RCC 7860 (cell line): ENCODE results near the gene TUT4.

ENCODE experiments used
- DNase-seq: peaks from one replicate; pipeline ENCODE4 v3.0.0-alpha.2; 2015; ENCODE audit warnings: low spot score
- FAIRE-seq: peaks from 2 replicates; lab custom pipeline; 2012; peaks lifted over from hg19 to GRCh38; lab: Jason Lieb, UNC

Gene TUT4

DNA sequence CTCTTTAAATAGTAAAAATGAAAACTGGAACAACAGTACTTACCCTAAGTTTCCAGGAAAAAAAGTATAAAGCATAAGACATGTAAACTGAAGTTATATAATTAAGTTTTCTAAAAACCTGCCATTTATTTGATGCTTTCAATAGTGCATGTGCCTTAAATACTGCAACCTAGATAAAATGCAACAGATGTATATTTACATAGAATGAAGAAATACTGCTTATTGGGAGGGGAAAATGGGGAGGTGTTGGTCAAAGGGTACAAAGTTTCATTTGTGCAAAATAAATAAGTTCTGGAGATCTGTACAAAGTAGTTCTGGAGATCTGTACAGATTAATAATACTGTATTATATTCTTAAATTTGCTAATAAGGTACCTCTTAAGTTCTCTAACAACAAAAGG, 79.9 kb downstream of the TUT4 start:
- FAIRE-seq, result no peak

DNA sequence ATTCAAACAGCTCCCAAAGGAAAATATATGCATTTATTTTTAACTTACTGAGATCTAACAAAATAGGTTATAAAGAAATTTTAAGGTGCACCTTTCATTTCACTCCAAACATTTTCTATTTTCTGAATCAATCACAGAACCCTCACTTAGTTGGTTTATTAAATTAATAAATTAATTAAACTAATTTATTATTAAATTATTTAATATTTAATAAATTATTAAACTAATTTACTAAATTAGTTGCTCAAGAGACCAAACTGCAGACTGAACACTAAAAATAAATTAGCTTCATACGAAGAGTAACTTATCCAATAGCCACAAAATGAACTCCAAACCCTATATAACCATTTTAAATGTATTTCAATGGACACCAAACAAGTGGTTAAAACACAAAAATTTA, 80.5 kb downstream of the TUT4 start:
- no peak for DNase-seq
- FAIRE-seq, result peak; percentile 39

More for the DNA sequence above, 79.9 kb downstream of the TUT4 start:
- DNase-seq, result no peak

DNA sequence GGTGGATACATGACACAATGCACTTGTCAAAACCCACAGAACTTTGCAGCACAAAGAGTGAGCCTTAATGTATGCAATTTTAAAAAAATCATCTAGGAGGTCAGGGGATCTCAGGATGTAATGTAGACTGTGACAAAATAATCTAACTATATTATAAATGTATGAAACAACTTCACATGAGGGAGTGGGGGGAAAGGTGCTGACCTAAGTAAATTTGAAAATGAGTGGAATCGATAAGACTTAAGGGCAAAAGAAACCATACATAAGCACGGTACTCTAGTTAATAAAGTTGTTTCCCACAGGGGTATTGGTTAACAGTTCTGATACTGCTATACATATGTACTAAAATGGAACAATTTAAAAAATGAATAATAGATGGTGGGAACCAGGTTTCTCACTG, 83.8 kb downstream of the TUT4 start:
- no peak for FAIRE-seq
- no peak for DNase-seq

DNA sequence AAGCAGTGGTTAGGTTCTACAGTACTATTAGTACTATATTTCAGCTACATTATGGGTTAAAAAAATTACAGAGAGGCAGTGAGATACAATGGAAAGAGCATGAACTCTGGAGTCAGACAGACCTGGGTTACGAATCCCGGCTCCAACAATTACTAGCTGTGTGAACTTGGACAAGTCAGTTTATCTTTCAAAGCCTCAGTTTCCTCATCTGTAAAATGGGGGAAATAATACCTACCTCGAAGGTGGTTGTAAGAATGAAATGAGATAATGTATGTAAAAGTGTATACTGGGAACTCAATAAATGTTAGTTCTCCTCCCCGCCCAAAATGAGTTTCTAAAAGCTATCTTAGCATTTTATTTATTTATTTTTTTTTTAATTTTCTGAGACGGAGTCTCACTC, 89.0 kb downstream of the TUT4 start:
- no peak for DNase-seq
- no peak for FAIRE-seq

DNA sequence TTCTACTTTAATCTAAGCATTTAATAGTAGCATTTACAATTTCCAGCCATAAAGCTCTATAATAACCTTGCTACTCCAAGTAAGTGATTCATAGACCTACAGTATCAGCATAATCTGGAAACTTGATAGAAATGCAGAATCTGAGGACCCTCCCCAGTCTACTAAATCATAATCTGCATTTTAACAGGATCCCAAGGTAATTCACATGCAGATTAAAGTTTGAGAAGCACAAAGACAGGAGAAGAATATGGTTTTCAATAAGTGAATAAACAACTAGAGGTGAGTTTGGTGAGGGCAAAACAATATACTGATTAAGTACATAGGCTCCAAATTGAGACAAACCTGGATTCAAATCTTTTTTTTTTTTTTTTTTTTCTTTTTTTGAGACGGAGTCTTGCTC, 91.1 kb downstream of the TUT4 start:
- FAIRE-seq, result no peak
- DNase-seq, result no peak

DNA sequence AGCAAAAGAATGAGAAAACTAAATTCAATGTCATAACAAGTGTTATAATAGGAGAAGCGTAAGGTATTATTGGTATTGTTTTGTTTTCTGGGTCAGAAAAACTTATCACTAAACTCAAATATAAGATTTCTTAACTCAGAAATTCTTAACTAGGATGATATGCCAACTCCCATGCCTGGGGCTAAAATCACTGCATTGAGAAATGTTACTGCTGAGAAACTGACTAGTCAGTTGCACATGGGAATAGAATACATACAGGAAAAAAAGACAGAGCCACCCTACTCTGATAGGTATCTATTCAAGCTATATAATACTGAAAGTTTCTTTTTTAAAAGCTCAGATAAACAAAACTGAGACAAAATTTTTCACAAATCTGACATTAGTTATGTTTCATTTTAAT, 92.2 kb downstream of the TUT4 start:
- FAIRE-seq (no peak), DNase-seq (no peak)

DNA sequence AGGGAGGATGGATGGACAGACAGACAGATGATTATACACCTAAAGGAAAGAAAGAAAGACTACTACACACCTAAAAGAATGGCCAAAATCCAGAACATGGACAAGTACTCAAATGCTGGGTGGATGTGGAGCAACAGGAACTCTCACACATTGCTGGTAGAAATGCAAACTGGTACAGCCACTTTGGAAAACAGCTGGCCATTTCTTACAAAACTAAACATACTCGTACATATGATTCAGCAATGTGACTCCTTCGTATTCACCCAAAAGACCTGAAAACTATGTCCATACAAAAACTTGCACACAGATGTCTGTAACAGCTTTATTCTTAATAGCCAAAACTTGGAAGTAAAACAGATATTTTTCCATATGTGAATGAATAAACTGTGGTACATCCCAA, 97.2 kb downstream of the TUT4 start:
- FAIRE-seq, result no peak
- no peak for DNase-seq

DNA sequence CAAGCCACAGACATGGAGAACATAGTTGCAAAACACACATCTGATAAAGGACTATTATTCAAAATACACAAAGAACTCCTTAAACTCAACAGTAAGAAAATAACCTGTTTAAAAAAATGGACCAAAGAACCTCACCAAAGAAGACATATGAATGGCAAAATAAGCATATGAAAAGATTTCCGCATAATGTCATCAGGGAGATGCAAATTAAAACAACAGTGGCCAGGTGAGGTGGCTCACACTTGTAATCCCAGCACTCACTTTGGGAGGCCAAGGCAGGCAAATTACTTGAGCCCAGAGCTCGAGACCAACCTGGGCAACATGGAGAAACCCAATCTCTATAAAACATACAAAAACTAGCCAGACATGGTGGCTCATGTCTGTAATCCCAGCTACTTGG, 98.1 kb downstream of the TUT4 start:
- FAIRE-seq (no peak), DNase-seq (no peak)

DNA sequence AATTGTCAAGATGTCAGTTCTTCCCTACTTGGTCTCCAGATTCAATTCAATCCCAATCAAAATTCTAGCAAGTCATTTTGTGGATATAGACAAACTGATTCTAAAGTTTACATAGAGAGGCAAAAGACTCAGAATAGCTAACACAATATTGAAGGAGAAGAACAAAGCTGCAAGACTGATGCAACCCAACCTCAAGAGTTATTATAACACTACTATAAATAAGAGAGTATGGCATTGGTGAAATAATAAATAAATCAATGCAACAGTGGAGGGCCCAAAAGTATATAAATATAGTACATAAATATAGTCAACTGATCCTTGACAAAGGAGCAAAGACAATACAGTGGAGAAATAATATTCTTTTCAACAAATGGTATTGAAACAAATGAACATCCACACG, 98.8 kb downstream of the TUT4 start:
- no peak for DNase-seq
- no peak for FAIRE-seq

DNA sequence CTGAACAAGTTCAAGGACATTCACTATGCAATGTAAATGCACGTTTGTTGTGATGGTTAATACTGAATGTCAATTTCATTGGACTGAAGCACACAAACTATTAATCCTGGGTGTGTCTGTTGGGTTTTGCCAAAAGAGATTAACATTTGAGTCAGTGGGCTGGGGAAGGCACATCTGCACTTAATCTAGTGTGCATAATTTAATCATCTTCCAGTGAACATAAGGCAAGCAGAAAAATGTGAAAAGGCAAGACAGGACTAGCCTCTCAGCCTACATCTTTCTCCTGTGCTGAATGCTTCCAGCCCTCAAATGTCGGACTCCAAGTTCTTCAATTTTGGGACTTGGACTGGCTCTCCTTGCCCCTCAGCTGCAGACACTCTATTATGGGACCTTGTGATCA, 108.4 kb downstream of the TUT4 start:
- FAIRE-seq, result no peak
- no peak for DNase-seq

DNA sequence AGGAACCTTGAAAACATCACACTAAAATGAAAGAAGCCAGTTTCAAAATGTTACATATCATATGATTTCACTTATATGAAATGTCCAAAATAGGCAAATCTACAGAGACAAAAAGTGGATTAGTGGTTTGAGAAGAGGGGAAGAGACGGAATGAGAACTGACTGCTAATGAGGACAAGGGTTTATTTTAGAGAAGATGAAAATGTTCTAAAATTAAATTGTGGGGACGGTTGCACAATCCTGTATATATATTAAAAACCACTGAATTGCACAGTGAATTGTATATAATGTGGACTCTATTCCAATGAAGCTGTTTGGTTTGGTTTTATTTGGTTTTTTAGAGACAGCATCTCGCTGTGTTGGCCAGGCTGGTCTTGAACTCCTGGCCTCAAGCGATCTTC, 112.9 kb downstream of the TUT4 start:
- no peak for DNase-seq
- no peak for FAIRE-seq

DNA sequence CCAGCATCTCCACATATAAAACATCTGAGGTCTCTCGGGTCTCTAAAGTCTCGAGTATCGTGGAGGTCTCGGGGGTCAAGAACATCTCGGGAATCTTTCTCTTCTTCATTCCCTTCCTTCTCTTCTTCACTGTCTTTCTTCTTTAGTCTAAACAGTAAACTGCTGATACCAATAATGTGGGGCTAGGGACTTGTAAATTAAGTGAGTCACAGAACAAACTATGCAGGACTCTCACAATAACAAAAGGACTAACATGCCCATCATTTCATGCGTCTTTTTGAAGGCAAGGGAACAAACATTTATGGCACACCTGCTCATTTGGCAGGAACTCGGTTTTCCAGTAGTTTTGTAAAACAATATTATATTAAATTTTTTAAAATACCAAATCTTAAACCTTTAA, 116.1 kb downstream of the TUT4 start:
- DNase-seq (no peak), FAIRE-seq (no peak)

DNA sequence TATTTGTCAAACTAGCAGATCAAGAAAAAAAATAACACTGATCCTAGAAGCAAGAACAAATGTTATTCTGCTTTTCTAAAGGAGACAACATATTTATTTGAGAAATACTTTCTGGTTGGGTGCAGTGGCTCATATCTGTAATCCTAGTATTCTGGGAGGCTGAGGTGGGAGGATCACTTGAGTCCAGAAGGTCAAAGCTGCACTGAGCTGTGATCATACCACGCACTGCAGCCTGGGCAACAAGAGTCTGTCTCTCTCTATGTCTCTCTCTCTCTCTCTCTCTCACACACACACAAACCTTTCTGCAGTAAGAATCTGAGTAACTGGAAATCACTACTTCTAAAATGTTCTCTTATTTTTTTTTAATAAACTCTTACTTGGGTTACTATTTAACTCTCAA, 117.2 kb downstream of the TUT4 start:
- no peak for FAIRE-seq

DNA sequence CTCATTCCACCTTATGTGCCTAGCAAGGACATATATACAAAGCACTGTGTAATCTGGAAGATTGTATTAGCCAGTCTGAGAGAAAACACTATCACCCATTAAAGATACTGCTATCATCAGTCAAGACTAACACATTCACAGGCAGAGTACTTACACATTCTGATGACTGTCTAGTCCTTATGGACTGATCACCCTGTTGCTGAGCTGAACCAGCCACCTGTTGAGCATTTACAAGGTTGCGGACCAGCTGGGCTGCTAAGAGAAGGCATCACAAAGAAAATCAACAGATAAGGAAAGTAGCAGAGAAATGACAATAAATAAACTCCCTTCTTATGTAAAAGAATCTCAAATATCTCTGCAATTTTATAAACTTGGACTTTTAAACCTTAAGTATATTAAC, 117.7 kb downstream of the TUT4 start:
- no peak for DNase-seq
- FAIRE-seq, result no peak

More for the DNA sequence above, 117.2 kb downstream of the TUT4 start:
- DNase-seq, result no peak

DNA sequence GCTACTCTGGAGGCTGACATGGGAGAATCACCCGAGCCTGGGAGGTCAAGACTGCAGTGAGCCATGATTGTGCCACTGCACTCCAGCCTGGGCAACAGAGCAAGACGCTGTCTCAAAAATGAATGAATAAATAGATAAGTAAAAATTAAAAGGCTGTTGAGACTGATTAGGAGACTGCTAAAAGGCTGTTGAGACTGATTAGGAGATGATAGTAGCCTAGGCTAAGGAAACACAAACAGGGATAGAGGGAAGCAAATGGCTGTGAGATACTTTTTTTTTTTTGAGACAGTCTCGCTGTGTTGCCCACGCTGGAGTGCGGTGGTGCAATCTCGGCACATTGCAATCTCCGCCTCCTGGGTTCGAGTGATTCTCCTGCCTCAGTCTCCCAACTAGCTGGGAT, 120.1 kb downstream of the TUT4 start:
- FAIRE-seq (no peak), DNase-seq (no peak)

DNA sequence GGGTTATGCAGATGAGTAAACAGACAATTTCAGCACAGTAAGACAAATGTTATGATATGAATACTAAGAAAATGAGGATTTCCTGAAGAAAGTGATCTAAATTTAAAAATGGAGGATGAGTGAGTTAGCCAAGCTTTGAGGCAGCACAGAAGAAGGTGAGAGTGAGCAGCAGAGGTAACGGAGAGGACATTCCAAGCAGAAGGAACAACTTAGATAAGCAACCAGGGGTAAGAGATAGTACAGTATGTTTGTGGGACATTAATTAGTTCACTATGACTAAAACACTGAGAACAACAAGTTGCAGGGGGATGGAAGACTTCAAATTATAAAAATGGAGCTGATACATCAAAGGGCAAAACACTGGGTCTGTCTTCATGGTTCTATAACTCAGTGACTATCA, 125.7 kb downstream of the TUT4 start:
- no peak for DNase-seq
- no peak for FAIRE-seq

DNA sequence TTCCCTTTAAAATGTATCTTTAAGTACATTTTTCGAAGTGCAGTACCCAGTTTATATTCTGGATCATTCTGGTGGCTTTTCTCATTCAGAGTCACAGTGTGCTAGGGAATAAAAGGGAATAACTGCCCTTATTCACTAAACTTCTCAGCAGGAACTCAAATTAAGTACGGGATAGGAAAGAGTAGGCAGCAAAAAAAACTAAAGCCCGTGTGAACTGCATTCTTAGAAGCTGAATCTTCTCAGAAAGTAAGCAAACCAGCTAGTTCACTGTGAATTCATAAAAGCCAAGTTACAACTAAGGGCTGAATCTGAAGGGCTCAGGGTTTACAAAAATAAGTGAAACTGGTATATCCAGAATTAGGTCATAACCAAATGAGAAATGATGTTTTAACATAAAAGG, 126.5 kb downstream of the TUT4 start:
- FAIRE-seq (no peak), DNase-seq (no peak)

DNA sequence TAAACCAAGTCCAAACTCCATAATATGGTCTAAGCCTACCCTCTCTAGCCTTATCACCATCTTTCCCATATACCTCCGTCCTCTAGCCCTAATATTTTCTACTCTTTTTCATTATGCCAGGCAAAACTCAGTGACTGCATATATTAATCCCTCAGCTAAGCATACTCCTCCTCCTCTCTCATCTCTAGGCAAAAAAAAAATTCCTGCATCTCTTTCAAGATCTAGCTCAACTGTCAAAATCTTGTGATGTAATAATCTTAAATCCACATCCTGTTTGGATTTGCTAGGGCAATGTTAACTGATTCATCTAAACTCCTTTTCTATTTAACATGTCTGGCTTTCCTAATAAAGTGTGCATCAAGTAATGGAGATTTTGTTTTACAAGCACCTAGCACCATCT, 128.1 kb downstream of the TUT4 start:
- no peak for DNase-seq
- FAIRE-seq, result no peak

DNA sequence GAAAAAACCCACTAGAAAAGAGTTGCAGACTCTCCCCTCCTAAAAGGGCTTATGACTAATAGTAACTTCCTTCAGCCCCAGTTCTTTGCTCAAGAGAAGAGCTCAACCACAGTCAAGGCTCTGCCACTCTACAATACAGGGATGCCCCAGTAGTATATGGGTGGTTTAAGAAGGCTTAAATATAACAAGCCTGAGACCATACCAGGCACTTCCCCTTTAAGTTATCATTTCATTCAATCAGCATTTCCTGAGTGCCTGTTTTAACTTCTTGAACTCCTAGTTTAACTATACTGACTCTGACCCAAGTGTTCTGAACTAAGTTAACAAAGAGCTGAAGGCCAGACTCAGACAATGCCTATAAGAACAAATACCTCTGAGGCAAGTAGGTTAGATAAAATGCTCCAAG, 128.7 kb downstream of the TUT4 start:
- DNase-seq (no peak), FAIRE-seq (no peak)

DNA sequence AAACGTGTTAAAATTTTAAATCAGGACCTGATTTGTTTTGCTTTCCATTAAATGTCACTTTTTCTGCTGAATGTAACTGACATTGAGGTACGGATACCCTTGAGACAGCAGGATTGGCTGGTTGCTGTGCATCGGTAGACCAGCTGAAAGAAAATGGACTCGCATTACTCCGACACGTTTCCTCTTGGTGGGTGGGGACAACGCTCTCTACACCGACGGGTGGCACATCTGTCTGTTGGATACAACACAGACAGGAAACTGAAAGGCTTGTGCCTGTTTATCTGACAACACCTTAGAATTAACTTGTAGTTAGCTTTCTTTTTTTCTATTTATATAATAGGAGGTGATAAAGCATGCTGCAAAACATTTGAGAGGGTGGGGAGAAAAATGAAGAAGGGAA, 129.1 kb downstream of the TUT4 start:
- no peak for FAIRE-seq
- no peak for DNase-seq

DNA sequence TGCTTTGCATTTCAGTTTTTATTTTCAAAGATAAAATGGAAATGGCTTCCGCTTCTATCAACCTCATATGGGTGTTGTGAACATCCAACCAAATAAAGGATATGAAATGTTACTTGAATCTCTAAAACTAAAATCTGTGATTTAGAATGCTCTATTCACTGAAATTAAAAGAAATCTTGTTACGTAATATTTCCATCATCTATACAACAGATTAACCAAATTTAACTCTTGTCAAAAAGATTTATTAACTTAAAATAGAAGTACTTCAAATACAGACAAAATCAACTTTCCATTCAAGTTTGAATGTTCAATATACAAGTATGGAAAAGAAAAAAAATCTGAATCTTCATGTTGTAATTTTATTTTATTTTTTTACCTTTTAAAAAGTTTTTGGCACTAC, 129.8 kb downstream of the TUT4 start:
- FAIRE-seq, result no peak
- DNase-seq, result no peak

DNA sequence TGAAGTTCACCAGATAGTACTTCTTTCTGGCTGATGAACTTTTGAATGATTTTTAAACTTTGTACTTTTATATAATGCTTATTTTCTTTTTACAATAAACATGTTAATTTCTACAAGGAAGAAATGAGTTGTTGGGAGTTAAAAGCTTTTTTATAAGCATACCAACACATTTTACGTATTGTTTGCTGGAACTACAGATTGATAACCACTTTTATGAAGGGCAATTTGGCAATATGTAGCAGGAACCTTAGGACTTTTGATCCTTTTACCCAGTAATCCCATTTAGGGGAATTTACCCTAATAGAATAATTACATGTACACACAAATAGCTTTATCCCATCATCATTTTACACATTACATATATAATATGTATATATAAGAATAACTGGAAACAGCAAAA, 132.2 kb downstream of the TUT4 start:
- DNase-seq (no peak), FAIRE-seq (no peak)

DNA sequence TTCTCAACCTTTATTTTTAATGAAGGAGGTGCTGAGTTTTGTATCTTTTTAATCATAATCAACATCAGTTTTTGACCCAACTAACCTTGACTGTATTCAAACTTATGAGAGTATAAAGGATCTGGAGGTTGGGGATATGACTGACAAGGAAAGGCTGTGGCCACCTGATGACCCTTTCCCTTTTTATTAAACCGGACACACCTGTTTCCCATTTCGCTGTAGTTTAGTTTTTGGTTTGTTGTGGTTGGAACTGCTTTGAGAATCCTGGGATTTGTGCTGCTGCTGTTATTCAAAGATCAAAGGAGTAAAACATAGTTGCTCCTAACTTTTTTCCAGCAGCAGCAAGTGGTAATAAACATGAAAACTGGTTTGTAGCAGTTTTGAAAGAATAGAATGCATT, 136.1 kb downstream of the TUT4 start:
- no peak for FAIRE-seq
- DNase-seq, result no peak

DNA sequence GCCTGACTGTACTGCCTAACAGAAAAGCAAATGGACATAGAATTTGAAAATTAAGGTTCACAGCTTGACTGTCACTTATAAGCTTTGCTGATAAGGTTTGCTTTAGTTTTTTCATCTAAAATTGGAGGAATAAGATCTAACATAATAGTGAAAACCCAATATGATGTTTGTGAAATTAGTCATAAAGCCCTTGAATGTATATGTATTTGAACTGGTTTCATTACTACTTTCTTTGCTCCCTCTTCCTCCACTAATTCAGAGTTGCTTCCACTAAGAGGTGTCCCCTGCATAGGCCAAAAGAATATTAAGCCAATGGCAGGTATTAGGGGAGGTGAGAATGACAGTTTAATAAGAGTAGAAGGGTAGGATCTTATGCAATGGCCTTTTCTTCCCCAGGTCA, 137.9 kb downstream of the TUT4 start:
- no peak for DNase-seq

More for the DNA sequence above, 137.9 kb downstream of the TUT4 start:
- FAIRE-seq, result no peak
